Right lobe of liver (tissue), 4 donors: ENCODE data around the gene EIF4G3.

ENCODE experiments used
- POLR2A ChIP-seq: fragments of 450-650 bp; IDR thresholded peaks from one replicate; pipeline ENCODE4 v1.6.1; 2017; ENCODE audit warnings: antibody characterized with exemption, mild to moderate bottlenecking
- TF ChIP-seq, protein P1 (sequence below), 4 donors: fragments of 200-600 bp in 3 of 4; fragments of 450-650 bp in 1 of 4; IDR thresholded peaks; one replicate each; pipeline versions ENCODE4 v1.5.1 to v1.8.0; 2016 to 2022; ENCODE audit warnings: antibody characterized with exemption in 4 of 4, mild to moderate bottlenecking in 2 of 4
- donor health status: DM: no; HTN: no; CAD: no.
- donor health status: DM: no; HTN: no; CAD: no.
- donor health status: DM: no; HTN: yes; CAD: no.

DNA sequence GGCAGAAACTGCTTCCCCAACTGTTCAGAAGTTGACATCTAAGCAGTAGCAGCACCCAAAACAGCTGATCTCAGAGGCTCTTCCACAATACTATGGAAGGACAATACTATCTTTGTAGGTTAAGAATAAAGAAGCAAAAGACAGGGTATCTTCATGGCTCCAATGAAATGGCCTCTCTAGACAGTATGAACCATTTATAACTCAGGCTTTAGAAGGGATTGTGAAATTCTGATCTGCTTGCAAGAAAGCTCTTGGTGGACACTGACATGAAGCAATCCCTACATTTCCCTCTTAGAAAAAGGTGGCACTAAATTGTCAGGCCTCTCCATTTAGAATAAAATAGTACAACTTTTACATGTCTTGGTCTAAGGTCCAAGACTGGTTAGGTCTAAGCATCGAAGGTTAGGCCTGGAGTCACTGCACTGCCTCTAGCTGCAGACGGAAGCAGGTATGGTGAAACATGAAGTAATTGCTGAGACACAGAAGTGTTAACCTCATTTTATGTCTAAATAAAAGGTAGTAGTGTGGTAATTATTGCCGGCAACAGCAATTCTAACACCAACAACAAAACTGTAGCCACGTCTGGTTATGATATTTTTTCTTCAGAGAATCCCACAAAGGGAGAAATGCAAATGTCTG lies 339.0 kb downstream of the EIF4G3 start:
- TF ChIP-seq, protein P1, sequence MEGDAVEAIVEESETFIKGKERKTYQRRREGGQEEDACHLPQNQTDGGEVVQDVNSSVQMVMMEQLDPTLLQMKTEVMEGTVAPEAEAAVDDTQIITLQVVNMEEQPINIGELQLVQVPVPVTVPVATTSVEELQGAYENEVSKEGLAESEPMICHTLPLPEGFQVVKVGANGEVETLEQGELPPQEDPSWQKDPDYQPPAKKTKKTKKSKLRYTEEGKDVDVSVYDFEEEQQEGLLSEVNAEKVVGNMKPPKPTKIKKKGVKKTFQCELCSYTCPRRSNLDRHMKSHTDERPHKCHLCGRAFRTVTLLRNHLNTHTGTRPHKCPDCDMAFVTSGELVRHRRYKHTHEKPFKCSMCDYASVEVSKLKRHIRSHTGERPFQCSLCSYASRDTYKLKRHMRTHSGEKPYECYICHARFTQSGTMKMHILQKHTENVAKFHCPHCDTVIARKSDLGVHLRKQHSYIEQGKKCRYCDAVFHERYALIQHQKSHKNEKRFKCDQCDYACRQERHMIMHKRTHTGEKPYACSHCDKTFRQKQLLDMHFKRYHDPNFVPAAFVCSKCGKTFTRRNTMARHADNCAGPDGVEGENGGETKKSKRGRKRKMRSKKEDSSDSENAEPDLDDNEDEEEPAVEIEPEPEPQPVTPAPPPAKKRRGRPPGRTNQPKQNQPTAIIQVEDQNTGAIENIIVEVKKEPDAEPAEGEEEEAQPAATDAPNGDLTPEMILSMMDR (IDR thresholded peaks at IDR 0.05): no peak
- TF ChIP-seq POLR2A: no peak
